ENCODE measurements around the gene SNRPA.
A peak's percentile ranks its signal among the peaks of the same experiment; 100 is the strongest.

The SNRPA gene

GRCh38 chr19:40803857-40804782, 53.1 kb downstream of the SNRPA start:
- Histone ChIP-seq H3K36me3 (ENCODE audit: insufficient read depth, low read length) (peaks cover 87% of the 10 kb centered on the region), H3K9me3 (ENCODE audit: insufficient read depth, low read length, severe bottlenecking) (no peaks in the 10 kb centered on the region), H3K4me2 (ENCODE audit: insufficient read depth, low read length) (peak overlapping the region; percentile 70), H3K9ac (ENCODE audit: low read depth, low read length) (0 out of 2 replicates have a peak overlapping the region, but pooled peaks have one; percentile 36), H3K4me3 (ENCODE audit: low read depth in 1 of 2, low read length in 2 of 2) (0 out of 4 replicates have a peak overlapping the region, but pooled peaks of 1 of the 2 experiments have one; percentile 14), H4K20me1 (ENCODE audit: insufficient read depth, low read length) (peaks cover 92% of the 10 kb centered on the region), H2AFZ (ENCODE audit: low read depth, low read length) (no peak overlapping the region), H3K4me1 (ENCODE audit: insufficient read depth, low read length) (peaks cover 52% of the 10 kb centered on the region), H3K27ac (ENCODE audit: low read length) (no peak overlapping the region; the same call in 1 of the 2 replicates), H3K27me3 (ENCODE audit: insufficient read depth, low read length, poor library complexity) (no peaks in the 10 kb centered on the region), H3K79me2 (ENCODE audit: insufficient read depth, low read length) (peaks cover 94% of the 10 kb centered on the region)
- DNase-seq, result no peak
- TF ChIP-seq CTCF (IDR thresholded peaks at IDR 0.05; ENCODE audit: borderline replicate concordance, extremely low read depth, low read length, poor library complexity, severe bottlenecking) (no peak), EZH2 (IDR thresholded peaks at IDR 0.05; ENCODE audit: borderline replicate concordance, low read depth, low read length, severe bottlenecking) (no peak)
- ATAC-seq (ENCODE audit: insufficient read depth, low read depth), result no peak

GRCh38 chr19:40804783-40805242, 53.8 kb downstream of the SNRPA start:
- H3K79me2 ChIP-seq (ENCODE audit: insufficient read depth, low read length), result peaks cover 87% of the 10 kb centered on the region
- no peaks in the 10 kb centered on the region for H3K9me3 ChIP-seq (ENCODE audit: insufficient read depth, low read length, severe bottlenecking)
- no peak overlapping the region for H3K4me3 ChIP-seq (ENCODE audit: low read depth in 1 of 2, low read length in 2 of 2)
- peaks cover 51% of the 10 kb centered on the region for H3K4me1 ChIP-seq (ENCODE audit: insufficient read depth, low read length)
- peaks cover 97% of the 10 kb centered on the region for H4K20me1 ChIP-seq (ENCODE audit: insufficient read depth, low read length)
- peak overlapping the region; percentile 22; the same call in 1 of the 2 replicates for H3K4me2 ChIP-seq (ENCODE audit: insufficient read depth, low read length)
- H2AFZ ChIP-seq (ENCODE audit: low read depth, low read length), result no peak overlapping the region
- no peak for TF ChIP-seq EZH2 (IDR thresholded peaks at IDR 0.05; ENCODE audit: borderline replicate concordance, low read depth, low read length, severe bottlenecking)
- peak; percentile 24 for TF ChIP-seq CTCF (IDR thresholded peaks at IDR 0.05; ENCODE audit: borderline replicate concordance, extremely low read depth, low read length, poor library complexity, severe bottlenecking)
- no peak overlapping the region for H3K27ac ChIP-seq (ENCODE audit: low read length)
- no peak for DNase-seq
- no peak for ATAC-seq (ENCODE audit: insufficient read depth, low read depth)
- no peaks in the 10 kb centered on the region for H3K27me3 ChIP-seq (ENCODE audit: insufficient read depth, low read length, poor library complexity)
- H3K9ac ChIP-seq (ENCODE audit: low read depth, low read length), result no peak overlapping the region
- H3K36me3 ChIP-seq (ENCODE audit: insufficient read depth, low read length), result peaks cover 94% of the 10 kb centered on the region

GRCh38 chr19:40805258-40805868, 54.4 kb downstream of the SNRPA start:
- ATAC-seq (ENCODE audit: insufficient read depth, low read depth), result no peak
- Histone ChIP-seq H3K9me3 (ENCODE audit: insufficient read depth, low read length, severe bottlenecking) (no peaks in the 10 kb centered on the region), H3K4me3 (ENCODE audit: low read depth in 1 of 2, low read length in 2 of 2) (no peak overlapping the region), H3K27ac (ENCODE audit: low read length) (no peak overlapping the region), H3K36me3 (ENCODE audit: insufficient read depth, low read length) (peaks cover 95% of the 10 kb centered on the region), H2AFZ (ENCODE audit: low read depth, low read length) (no peak overlapping the region), H3K4me1 (ENCODE audit: insufficient read depth, low read length) (peaks cover 46% of the 10 kb centered on the region), H3K4me2 (ENCODE audit: insufficient read depth, low read length) (0 out of 2 replicates have a peak overlapping the region, but pooled peaks have one; percentile 22), H4K20me1 (ENCODE audit: insufficient read depth, low read length) (peaks cover 95% of the 10 kb centered on the region), H3K27me3 (ENCODE audit: insufficient read depth, low read length, poor library complexity) (no peaks in the 10 kb centered on the region), H3K9ac (ENCODE audit: low read depth, low read length) (no peak overlapping the region), H3K79me2 (ENCODE audit: insufficient read depth, low read length) (peaks cover 81% of the 10 kb centered on the region)
- TF ChIP-seq CTCF (IDR thresholded peaks at IDR 0.05; ENCODE audit: borderline replicate concordance, extremely low read depth, low read length, poor library complexity, severe bottlenecking), result no peak
- DNase-seq, result no peak
